GM19025 (cell line): Measurements from ENCODE around the gene SERPINE1.
"Not testable (repeated sequence)": the region's sequence is repeated elsewhere in the genome, so short reads cannot be mapped to it uniquely, and the experiment has no call there.

ENCODE experiments used
- ATAC-seq: cut with Tn5 transposase; IDR thresholded peaks from one replicate; pipeline ENCODE4 v1.9.1; 2021; ENCODE audit warnings: mild to moderate bottlenecking, low read depth, moderate library complexity; ENCODE audit not compliant: unreplicated experiment

SERPINE1 gene

DNA sequence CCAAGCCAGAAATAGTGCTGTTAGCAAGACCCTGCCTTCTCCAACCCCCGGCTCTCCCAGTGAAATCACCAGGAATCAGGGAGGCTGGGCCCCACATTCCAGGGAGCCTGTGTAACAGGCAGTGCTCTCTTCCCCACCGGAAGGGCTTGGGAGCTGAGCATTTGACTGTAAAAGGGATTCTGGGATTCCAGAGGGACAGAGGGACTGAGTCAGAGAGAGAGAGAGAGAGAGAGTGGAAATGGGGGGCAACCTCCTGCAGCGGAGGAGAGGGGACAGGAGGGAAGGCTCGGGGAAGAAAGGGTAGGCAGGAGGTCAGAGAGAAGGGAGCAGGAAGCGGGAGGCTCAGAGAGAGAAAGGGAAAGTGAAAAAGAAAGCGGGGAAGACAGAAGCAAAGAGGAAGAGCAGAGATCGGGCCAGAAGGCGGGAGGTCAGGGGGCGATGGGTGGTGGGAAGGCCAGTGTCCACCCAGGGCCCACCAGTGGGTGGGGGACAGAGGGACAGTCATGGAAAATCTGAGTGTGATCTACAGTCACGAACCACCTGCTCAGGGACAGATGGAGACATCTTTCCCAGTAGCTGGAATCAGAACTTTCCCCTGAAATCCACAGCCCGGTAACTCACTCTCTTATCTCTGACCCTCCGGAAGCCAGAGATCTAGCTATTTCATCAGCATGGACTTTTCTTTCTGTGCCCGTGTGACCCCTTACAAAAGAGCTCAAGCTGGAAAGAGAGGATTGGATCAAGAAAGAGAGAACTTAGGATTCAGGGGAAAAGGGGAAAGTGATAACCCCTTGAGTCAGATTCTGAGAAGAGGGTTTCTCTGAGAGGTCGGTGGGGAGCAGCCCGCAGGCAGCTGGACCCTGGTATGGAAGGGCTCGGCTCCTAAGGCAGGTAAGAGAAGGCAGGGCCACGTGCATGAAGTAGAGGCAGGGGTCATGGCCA is 4.6 kb upstream of the SERPINE1 start:
- no peak for ATAC-seq

DNA sequence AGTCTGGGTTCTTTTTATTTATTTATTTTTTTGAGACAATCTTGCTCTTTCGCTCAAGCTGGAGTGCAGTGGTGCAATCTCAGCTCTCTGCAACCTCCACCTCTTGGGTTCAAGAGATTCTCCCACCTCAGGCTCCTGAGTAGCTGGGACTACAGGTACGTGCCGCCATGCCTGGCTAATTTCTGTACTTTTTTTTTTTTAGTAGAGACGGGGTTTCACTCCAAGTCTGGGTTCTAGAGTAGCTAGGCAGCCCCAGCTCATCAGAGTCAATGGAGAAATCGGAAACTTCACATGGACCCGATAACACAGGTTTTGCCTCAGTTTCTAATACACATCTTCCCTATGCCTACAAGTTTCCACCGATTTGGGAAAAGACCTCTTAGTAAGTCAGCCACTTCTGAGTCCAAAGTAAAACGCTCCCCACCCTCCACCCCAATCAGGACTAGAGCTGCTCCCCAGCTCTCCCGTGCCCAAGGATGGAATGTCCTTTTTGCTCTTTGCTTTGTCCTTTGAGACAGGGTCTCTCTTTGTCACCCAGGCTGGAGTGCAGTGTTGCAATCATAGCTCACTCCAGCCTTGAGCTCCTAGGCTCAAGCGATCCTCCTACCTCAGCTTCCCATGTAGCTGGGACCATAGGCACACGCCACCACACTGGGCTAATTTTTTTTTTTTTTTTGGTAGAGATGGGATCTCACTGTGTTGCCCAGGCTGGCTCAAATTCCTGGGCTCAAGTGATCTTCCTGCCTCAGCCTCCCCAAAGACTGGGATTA is 3.8 kb upstream of the SERPINE1 start:
- ATAC-seq = no peak

- no peak for ATAC-seq
Measured at GRCh38 chr7:101123703-101124068, 3.2 kb upstream of the SERPINE1 start.

- ATAC-seq = no peak
Measured at GRCh38 chr7:101124376-101125056, 2.4 kb upstream of the SERPINE1 start.

GRCh38 chr7:101125989-101126650 is 784 bp upstream of the SERPINE1 start:
- peak; percentile 76 for ATAC-seq

- ATAC-seq = no peak
Measured at GRCh38 chr7:101127460-101128039, 646 bp downstream of the SERPINE1 start.

DNA sequence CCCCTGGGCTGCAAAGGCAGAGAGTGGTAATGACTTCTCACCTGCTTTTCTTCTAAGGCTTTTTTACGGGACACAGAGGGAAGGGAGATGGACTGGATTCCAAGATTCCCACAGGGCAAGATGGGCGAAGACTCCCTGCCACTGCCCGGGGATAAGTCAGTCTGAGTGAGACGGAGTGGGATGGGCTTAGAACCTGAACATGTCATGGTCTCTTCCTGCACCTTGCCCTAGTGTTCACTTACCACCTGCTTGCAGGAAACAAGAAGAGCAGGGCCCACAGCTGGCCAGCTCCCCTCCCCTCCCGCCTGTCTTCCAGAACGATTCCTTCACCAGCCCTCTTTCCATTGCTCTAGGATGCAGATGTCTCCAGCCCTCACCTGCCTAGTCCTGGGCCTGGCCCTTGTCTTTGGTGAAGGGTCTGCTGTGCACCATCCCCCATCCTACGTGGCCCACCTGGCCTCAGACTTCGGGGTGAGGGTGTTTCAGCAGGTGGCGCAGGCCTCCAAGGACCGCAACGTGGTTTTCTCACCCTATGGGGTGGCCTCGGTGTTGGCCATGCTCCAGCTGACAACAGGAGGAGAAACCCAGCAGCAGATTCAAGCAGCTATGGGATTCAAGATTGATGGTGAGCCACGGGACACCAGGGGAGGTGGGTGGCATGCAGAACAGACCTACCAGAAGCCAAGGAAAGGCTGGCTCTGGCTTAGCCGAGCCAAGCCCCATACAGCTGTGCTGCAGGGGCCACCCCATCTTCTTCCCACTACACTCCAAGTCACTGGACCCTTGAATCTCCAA is 1.3 kb downstream of the SERPINE1 start:
- ATAC-seq = no peak

GRCh38 chr7:101129603-101130117 is 2.8 kb downstream of the SERPINE1 start:
- no peak for ATAC-seq

DNA sequence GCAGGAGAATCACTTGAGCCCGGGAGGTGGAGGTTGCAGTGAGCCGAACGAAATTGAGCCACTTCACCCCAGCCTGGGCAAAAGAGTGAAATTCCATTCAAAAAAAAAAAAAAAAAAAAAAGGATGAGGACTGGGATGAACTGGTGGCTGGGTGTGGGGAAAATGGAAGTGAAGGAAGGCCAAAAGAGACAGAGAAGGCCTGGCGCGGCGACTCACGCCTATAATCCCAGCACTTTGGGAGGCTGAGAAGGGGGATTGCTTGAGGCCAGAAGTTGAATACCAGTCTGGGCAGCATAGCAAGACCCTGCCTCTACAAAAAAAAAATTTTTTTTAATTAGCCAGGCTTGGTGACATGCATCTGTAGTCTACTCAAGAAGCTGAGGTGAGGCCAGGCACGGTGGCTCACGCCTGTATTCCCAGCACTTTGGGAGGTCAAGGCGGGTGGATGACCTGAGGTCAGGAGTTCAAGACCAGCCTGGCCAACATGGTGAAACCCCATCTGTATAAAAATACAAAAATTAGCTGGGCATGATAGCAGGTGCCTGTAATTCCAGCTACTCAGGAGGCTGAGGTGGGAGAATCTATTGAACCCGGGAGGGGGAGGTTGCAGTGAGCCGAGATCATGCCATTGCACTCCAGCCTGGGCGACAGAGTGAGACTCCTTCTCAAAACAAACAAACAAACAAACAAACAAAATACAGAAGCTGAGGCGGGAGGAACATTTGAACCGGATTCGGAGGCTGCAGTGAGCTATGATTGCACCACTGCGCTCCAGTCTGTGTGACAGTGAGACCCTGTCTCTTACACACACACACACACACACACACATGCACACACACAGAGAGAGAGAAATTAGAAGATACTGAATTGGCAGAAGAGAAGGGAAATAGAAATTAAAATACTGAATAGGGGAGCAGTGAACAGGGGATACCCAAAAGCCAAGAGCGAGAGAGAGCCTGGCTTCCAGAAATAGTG is 6.0 kb downstream of the SERPINE1 start:
- not testable (repeated sequence) for ATAC-seq

DNA sequence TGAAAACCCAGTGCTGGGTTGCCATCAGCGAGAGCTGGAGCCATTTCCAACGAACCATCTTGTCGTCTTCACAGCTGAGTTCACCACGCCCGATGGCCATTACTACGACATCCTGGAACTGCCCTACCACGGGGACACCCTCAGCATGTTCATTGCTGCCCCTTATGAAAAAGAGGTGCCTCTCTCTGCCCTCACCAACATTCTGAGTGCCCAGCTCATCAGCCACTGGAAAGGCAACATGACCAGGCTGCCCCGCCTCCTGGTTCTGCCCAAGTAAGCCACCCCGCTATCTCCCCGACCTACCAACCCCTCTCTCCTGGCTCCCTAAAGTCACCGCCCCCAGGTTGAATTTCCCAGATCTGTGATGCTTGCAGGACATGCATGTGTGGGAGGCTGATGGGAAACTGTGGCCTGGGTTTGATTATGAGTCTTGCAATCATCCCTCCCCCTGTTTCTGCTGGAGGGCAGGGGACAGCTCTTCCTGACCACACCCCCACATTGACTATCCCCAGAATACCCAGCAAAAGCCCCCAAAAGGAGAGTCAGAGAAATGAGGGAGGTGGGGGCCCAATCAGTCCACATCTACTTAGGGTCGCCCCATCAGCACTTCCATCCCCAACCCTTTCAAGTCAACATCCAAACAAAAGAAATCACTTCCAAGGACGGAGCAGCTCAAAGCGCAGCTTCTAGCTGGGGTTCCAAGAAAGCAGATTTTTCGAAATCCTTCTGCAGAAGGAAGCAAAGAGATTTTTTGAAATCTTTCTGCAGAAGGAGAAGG is 6.9 kb downstream of the SERPINE1 start:
- ATAC-seq = no peak

DNA sequence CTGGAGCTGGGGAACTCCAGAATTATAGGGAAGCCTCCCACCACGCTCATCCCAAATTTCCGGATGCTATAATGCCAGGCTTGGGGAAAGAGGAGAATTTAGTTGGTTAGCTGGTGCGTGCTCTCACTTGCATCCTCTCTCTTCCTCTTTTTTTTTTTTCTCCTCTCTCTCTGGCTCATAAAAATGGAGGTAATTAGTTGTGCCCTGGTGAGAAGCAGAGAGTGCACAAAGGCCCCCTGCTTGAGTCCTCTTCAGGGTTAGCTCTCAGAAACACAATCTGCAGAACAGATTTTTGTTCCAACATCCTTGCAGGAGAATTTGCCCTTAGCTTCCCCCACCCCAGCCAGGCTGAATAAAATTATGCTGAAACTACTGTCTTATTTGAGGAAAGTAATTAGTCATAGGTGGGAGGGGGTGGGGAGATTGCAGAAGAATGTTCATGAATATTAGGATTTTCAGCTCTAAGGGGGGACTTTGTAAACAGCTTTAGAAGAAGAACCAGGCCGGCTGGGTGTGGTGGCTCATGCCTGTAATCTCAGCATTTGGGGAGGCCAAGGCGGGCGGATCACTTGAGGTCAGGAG is 7.6 kb downstream of the SERPINE1 start:
- ATAC-seq = no peak

- no peak for ATAC-seq
Measured at GRCh38 chr7:101137651-101138212, 10.8 kb downstream of the SERPINE1 start.

DNA sequence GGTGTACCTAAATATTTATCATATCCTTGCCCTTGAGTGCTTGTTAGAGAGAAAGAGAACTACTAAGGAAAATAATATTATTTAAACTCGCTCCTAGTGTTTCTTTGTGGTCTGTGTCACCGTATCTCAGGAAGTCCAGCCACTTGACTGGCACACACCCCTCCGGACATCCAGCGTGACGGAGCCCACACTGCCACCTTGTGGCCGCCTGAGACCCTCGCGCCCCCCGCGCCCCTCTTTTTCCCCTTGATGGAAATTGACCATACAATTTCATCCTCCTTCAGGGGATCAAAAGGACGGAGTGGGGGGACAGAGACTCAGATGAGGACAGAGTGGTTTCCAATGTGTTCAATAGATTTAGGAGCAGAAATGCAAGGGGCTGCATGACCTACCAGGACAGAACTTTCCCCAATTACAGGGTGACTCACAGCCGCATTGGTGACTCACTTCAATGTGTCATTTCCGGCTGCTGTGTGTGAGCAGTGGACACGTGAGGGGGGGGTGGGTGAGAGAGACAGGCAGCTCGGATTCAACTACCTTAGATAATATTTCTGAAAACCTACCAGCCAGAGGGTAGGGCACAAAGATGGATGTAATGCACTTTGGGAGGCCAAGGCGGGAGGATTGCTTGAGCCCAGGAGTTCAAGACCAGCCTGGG is 11.4 kb downstream of the SERPINE1 start:
- ATAC-seq = no peak

DNA sequence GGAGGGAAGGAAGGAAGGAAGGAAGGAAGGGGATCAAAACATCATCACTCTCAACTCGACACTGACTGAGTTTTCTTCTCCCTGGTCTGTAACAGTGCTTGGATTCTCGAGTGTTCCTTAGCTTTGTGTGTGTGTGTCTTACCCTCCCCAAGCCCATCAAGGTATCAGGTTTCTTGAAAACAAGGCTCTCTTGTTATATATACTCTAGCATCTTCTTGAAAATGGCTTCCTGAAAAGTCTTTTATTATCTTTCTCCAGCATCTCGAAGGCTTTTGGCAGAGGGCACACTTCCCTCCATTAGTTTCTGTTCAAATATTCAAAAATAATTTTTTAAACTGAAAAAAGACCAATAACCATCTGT is 13.4 kb downstream of the SERPINE1 start:
- no peak for ATAC-seq

DNA sequence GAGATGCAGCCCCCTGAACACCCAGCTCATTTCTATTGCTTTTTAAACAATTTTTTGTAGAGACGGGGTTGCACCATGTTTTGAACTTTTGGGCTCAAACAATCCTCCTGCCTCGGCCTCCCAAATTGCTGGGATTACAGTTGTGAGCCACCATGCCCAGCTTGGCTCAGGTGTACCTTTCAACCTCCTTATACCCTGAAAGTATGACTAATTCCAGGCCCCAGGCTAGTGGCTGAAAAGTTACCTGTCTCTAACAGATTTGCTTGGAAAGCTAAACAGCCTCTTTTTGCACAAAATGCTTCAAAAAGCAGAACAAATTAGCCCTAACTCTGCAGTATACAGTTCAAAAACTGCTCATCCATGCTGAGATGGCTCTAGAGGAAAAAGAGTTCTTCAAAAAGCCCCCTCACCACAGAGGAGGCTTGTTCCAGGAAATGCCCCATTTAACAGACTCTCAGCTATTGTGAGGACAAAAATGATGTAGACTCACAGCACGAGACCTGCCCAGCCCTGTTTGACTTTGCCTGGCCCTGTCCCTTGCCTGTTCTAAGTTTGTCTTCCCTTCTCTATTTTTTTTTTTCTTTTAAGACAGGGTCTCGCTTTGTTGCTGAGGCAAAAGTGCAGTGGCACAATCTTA is 14.0 kb downstream of the SERPINE1 start:
- no peak for ATAC-seq
